GM08714 (cell line): ENCODE results near the gene NR3C1.

Experiments used
- H3K4me3 ChIP-seq: fragments of 200-500 bp; sonication (Bioruptor generic); 2 replicates; pipeline ENCODE4 v1.5.1; 2014; ENCODE audit warnings: mild to moderate bottlenecking, low read length, inconsistent platforms
- ZNF274 ChIP-seq: IDR thresholded peaks from 2 replicates; pipeline ENCODE4 v1.6.1; 2012; ENCODE audit warnings: mild to moderate bottlenecking, low read depth, low read length

The NR3C1 gene

GRCh38 chr5:143235423-143235822, 168.1 kb downstream of the NR3C1 start:
- TF ChIP-seq ZNF274, result no peak
- no peak overlapping the region for H3K4me3 ChIP-seq

GRCh38 chr5:143234162-143234842, 169.2 kb downstream of the NR3C1 start:
- TF ChIP-seq ZNF274, result no peak
- no peak overlapping the region for H3K4me3 ChIP-seq

GRCh38 chr5:143233031-143233430, 170.5 kb downstream of the NR3C1 start:
- no peak overlapping the region for H3K4me3 ChIP-seq
- no peak for TF ChIP-seq ZNF274

GRCh38 chr5:143231973-143232812, 171.3 kb downstream of the NR3C1 start:
- no peak for TF ChIP-seq ZNF274
- H3K4me3 ChIP-seq, result peak overlapping the region; percentile 14; the same call in 1 of the 2 replicates

- H3K4me3 ChIP-seq, result no peak overlapping the region; the same call in 1 of the 2 replicates
- TF ChIP-seq ZNF274, result no peak
Observed at GRCh38 chr5:143231416-143231815, 172.1 kb downstream of the NR3C1 start.

GRCh38 chr5:143230676-143230996, 172.8 kb downstream of the NR3C1 start:
- H3K4me3 ChIP-seq, result peak overlapping the region; percentile 2; the same call in 1 of the 2 replicates
- TF ChIP-seq ZNF274, result no peak

GRCh38 chr5:143229896-143230675, 173.4 kb downstream of the NR3C1 start:
- H3K4me3 ChIP-seq, result peak overlapping the region; percentile 12; the same call in 1 of the 2 replicates
- TF ChIP-seq ZNF274, result no peak

- TF ChIP-seq ZNF274, result no peak
- H3K4me3 ChIP-seq, result peak overlapping the region; percentile 12; the same call in 1 of the 2 replicates
Observed at GRCh38 chr5:143229426-143229895, 174.0 kb downstream of the NR3C1 start.

- H3K4me3 ChIP-seq, result no peak overlapping the region
- no peak for TF ChIP-seq ZNF274
Observed at GRCh38 chr5:143228597-143229293, 174.7 kb downstream of the NR3C1 start.
